CD14-positive monocyte (primary cell): ENCODE data around the gene PROK2. TPM values are rescaled to one million over a fixed set of nuclear protein-coding genes. Genes with fewer than 3 reads are reported as not detected.

Experiments used
- DNase-seq, 3 donors: peaks; one replicate each; pipeline ENCODE4 v3.0.0-alpha.2; 2011 to 2022
- H2AFZ ChIP-seq: 2 replicates; pipeline ENCODE4 v1.6.0; 2012; ENCODE audit warnings: mild to moderate bottlenecking, low read depth, low read length, inconsistent platforms; ENCODE audit not compliant: insufficient read depth, poor library complexity, severe bottlenecking
- H3K27ac ChIP-seq, 2 donors: 1 replicate in 1 of 2; 2 replicates in 1 of 2; pipeline ENCODE4 v1.5.1; 2012 to 2013; ENCODE audit warnings: low read length in 2 of 2, control low read depth in 1 of 2, inconsistent platforms in 1 of 2, low read depth in 1 of 2, mild to moderate bottlenecking in 1 of 2
- H3K27me3 ChIP-seq, 2 donors: one replicate each; pipeline versions ENCODE4 v1.6.0 to v1.6.1; 2011 to 2013; ENCODE audit warnings: low read length in 2 of 2; ENCODE audit not compliant: control insufficient read depth in 2 of 2, insufficient read depth in 2 of 2
- H3K36me3 ChIP-seq, 2 donors: replicated peaks in 1 of 2; 1 replicate in 1 of 2; 2 replicates in 1 of 2; pipeline versions ENCODE4 v1.5.1 to v1.6.1; 2012 to 2013; ENCODE audit warnings: low read length in 2 of 2, control low read depth in 1 of 2, inconsistent platforms in 1 of 2, mild to moderate bottlenecking in 1 of 2; ENCODE audit not compliant: insufficient read depth in 2 of 2, control insufficient read depth in 1 of 2
- H3K4me1 ChIP-seq, 2 donors: 1 replicate in 1 of 2; 2 replicates in 1 of 2; pipeline versions ENCODE4 v1.5.1 to v1.6.1; 2012 to 2013; ENCODE audit warnings: low read length in 2 of 2, control low read depth in 1 of 2, inconsistent platforms in 1 of 2, mild to moderate bottlenecking in 1 of 2, moderate library complexity in 1 of 2; ENCODE audit not compliant: insufficient read depth in 2 of 2, control insufficient read depth in 1 of 2
- H3K4me2 ChIP-seq: replicated peaks from 2 replicates; pipeline ENCODE3; 2012; ENCODE audit warnings: low read length, moderate library complexity, mild to moderate bottlenecking; ENCODE audit not compliant: poor library complexity, severe bottlenecking; ENCODE audit errors: extremely low read depth
- H3K4me3 ChIP-seq, 3 experiments: fragments of 200-600 bp in 1 of 3; sonication (generic) in 1 of 3; replicated peaks in 1 of 3; 1 replicate in 2 of 3; 2 replicates in 1 of 3; pipeline ENCODE4 v1.5.1; 2011 to 2013; ENCODE audit warnings: low read length in 3 of 3, mild to moderate bottlenecking in 3 of 3, control low read depth in 2 of 3, low read depth in 2 of 3, inconsistent platforms in 1 of 3, moderate library complexity in 1 of 3
- H3K79me2 ChIP-seq: 2 replicates; pipeline ENCODE4 v1.6.0; 2012; ENCODE audit warnings: mild to moderate bottlenecking, control low read depth, inconsistent platforms, low read length, moderate library complexity; ENCODE audit not compliant: insufficient read depth
- H3K9ac ChIP-seq: 2 replicates; pipeline ENCODE4 v1.6.0; 2017; ENCODE audit warnings: low read length, mild to moderate bottlenecking; ENCODE audit not compliant: insufficient read depth, poor library complexity, severe bottlenecking
- H3K9me3 ChIP-seq, 2 donors: replicated peaks in 1 of 2; 1 replicate in 1 of 2; 2 replicates in 1 of 2; pipeline versions ENCODE4 v1.5.1 to v1.6.1; 2012 to 2013; ENCODE audit warnings: low read length in 2 of 2, control low read depth in 1 of 2; ENCODE audit not compliant: control insufficient read depth in 1 of 2, insufficient read depth in 1 of 2
- H4K20me1 ChIP-seq: 2 replicates; pipeline ENCODE4 v1.6.0; 2012; ENCODE audit warnings: mild to moderate bottlenecking, low read length, control low read depth, moderate library complexity; ENCODE audit not compliant: insufficient read depth
- H3K27ac Mint-ChIP-seq, 7 donors: one replicate each; pipeline ENCODE4 v1.8.0; 2020; ENCODE audit warnings: mild to moderate bottlenecking in 7 of 7, mixed read lengths in 7 of 7, moderate library complexity in 6 of 7, inconsistent platforms in 2 of 7
- H3K27me3 Mint-ChIP-seq, 3 donors: one replicate each; pipeline ENCODE4 v1.8.0; 2021 to 2022; ENCODE audit warnings: low read depth in 3 of 3, mild to moderate bottlenecking in 3 of 3, mixed read lengths in 3 of 3, moderate library complexity in 3 of 3, inconsistent platforms in 1 of 3
- H3K36me3 Mint-ChIP-seq, 2 donors: one replicate each; pipeline ENCODE4 v1.8.0; 2020; ENCODE audit warnings: mixed read lengths in 2 of 2, inconsistent platforms in 1 of 2, mild to moderate bottlenecking in 1 of 2
- H3K4me1 Mint-ChIP-seq: one replicate; pipeline ENCODE4 v1.8.0; 2020; ENCODE audit warnings: mild to moderate bottlenecking, mixed read lengths
- H3K4me3 Mint-ChIP-seq, 2 donors: one replicate each; pipeline ENCODE4 v1.8.0; 2020; ENCODE audit warnings: mild to moderate bottlenecking in 2 of 2, mixed read lengths in 2 of 2, moderate library complexity in 1 of 2
- H3K9me3 Mint-ChIP-seq, 7 donors: one replicate each; pipeline ENCODE4 v1.8.0; 2020 to 2022; ENCODE audit warnings: mixed read lengths in 7 of 7, mild to moderate bottlenecking in 6 of 7, moderate library complexity in 6 of 7, inconsistent platforms in 2 of 7
- WGBS: methylation state at CpG from one replicate; pipeline ENCODE4 v1.1.5; 2013; ENCODE audit warnings: missing lambda C conversion rate; ENCODE audit not compliant: insufficient coverage; 5-methylcytosine and 5-hydroxymethylcytosine counted together
- intact Hi-C, 2 donors: fragments of 100-400 bp; cut with micrococcal nuclease; formaldehyde crosslinking; loops; one replicate each; pipeline versions ENCODE4 v1.15.0 to v1.15.1; 2023
- polyA plus RNA-seq, 3 donors: library from polyadenylated mRNA; depleted of rRNA in 1 of 3; unstranded in 2 of 3; stranded (reverse) in 1 of 3; fragments of 300-500 nt in 2 of 3; fragments of >200 nt in 1 of 3; fragmentation: Illumina TruSeq in 2 of 3; gene quantifications; 1 replicate in 2 of 3; 2 replicates in 1 of 3; pipeline ENCODE4 v1.2.3, GENCODE V29; 2012 to 2021
- TF ChIP-seq, protein P1 (sequence below): fragments of 200-600 bp; IDR thresholded peaks from one replicate; pipeline ENCODE4 v1.8.0; 2022; ENCODE audit warnings: antibody characterized with exemption, mild to moderate bottlenecking

PROK2 gene
- polyA plus RNA-seq, 3 donors = 25.4 to 81.7 (median 37.8) TPM

DNA sequence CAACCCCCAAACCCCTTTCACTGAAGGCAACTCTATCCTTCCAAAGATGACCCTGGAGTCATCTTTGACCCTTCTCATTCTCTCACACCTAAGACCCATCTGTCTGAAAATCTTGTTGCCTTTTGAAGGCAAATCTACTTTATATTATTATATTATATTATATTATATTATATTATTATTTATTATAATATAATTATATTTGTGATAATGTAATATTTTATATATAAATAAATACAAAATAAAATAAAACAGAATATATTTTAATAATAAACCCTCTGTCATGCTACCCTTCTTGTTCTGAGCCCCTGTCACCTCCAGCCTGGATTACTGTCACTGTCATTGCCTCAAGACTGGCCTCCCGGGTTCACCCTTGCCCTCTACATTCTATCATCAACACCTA, 5.0 kb upstream of the PROK2 start:
- no peak overlapping the region for H3K4me2 ChIP-seq
- no peak overlapping the region for H3K4me3 ChIP-seq
- H3K27me3 ChIP-seq = peaks cover 0 to 25% of the 10 kb centered on the region in 2 donors
- TF ChIP-seq, protein P1, sequence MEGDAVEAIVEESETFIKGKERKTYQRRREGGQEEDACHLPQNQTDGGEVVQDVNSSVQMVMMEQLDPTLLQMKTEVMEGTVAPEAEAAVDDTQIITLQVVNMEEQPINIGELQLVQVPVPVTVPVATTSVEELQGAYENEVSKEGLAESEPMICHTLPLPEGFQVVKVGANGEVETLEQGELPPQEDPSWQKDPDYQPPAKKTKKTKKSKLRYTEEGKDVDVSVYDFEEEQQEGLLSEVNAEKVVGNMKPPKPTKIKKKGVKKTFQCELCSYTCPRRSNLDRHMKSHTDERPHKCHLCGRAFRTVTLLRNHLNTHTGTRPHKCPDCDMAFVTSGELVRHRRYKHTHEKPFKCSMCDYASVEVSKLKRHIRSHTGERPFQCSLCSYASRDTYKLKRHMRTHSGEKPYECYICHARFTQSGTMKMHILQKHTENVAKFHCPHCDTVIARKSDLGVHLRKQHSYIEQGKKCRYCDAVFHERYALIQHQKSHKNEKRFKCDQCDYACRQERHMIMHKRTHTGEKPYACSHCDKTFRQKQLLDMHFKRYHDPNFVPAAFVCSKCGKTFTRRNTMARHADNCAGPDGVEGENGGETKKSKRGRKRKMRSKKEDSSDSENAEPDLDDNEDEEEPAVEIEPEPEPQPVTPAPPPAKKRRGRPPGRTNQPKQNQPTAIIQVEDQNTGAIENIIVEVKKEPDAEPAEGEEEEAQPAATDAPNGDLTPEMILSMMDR = no peak
- H3K36me3 ChIP-seq = no peaks in the 10 kb centered on the region
- DNase-seq = no peak
- H3K9me3 ChIP-seq = no peaks in the 10 kb centered on the region
- intact Hi-C loops = loop anchor here in 1 of 2 donors (5.0 to 10.0 kb wide), 2 partner anchors 33 to 55 kb away; no protein-coding TSS in a partner anchor
- Mint-ChIP-seq H3K27me3 (peaks cover 15 to 17% (median 17%) of the 10 kb centered on the region in 3 donors), H3K27ac (no peak overlapping the region), H3K9me3 (peaks cover 0 to 2% (median 0%) of the 10 kb centered on the region in 7 donors), H3K4me3 (no peak overlapping the region), H3K4me1 (peaks cover 32% of the 10 kb centered on the region), H3K36me3 (no peaks in the 10 kb centered on the region)
- no peaks in the 10 kb centered on the region for H4K20me1 ChIP-seq
- peaks cover under 1% of the 10 kb centered on the region for H3K79me2 ChIP-seq
- no peak overlapping the region for H3K27ac ChIP-seq
- peaks cover 7 to 22% of the 10 kb centered on the region in 2 donors for H3K4me1 ChIP-seq
- H2AFZ ChIP-seq = no peak overlapping the region
- H3K9ac ChIP-seq = no peak overlapping the region
- 100% methylated on average over 1 of the region's 1 CpG for WGBS

DNA sequence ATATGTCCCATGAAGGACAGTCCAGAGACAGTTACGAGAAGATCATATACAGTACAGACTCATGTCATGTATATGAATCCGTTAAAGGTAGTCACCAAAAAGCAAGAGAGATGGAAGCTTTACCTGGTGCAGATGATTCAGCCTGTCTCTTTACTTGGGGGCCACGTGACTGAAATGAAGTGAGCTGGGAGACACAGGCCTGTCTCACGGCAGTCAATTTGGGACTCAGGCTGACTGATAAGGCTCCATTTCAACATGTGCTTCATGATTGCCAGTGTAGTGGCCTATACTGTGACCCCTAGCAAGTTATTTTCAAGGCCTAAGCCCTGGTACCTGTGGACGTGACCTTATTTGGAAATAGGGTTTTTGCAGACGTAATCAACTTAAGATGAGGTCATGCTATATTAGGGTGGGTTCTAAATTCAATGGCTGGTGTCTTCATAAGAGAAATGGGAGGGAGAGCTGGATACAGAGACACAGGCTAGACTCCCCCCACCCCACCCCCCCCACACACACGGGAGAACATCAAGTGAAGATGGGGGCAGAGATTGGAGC, 3.0 kb upstream of the PROK2 start:
- Histone ChIP-seq H3K9ac (no peak overlapping the region), H3K27me3 (peaks cover 0 to 43% of the 10 kb centered on the region in 2 donors), H3K4me2 (no peak overlapping the region), H3K4me3 (no peak overlapping the region), H2AFZ (no peak overlapping the region), H3K4me1 (peaks cover 16 to 28% of the 10 kb centered on the region in 2 donors), H4K20me1 (no peaks in the 10 kb centered on the region), H3K79me2 (peaks cover 20% of the 10 kb centered on the region), H3K36me3 (no peaks in the 10 kb centered on the region), H3K27ac (no peak overlapping the region), H3K9me3 (no peaks in the 10 kb centered on the region)
- Mint-ChIP-seq H3K4me1 (peaks cover 30% of the 10 kb centered on the region), H3K9me3 (peaks cover 0 to 5% (median 0%) of the 10 kb centered on the region in 7 donors), H3K27ac (no peak overlapping the region), H3K4me3 (no peak overlapping the region), H3K27me3 (peaks cover 17 to 27% (median 17%) of the 10 kb centered on the region in 3 donors), H3K36me3 (peaks cover 0 to 2% of the 10 kb centered on the region in 2 donors)
- TF ChIP-seq, protein P1 = no peak
- no peak for DNase-seq
- intact Hi-C loops = loop anchor here in 1 of 2 donors (10.0 kb wide), 1 partner anchor 57 kb away; no protein-coding TSS in a partner anchor
- 98% methylated on average over 5 of the region's 7 CpGs for WGBS
